GM21381 (cell line): ENCODE data around the gene NHSL2.
"Not testable (repeated sequence)": the region's sequence is repeated elsewhere in the genome, so short reads cannot be mapped to it uniquely, and the experiment has no call there.

Source experiments
- ATAC-seq: cut with Tn5 transposase; IDR thresholded peaks from one replicate; pipeline ENCODE4 v1.9.1; 2021; ENCODE audit warnings: mild to moderate bottlenecking, moderate library complexity; ENCODE audit not compliant: unreplicated experiment

The NHSL2 gene

DNA sequence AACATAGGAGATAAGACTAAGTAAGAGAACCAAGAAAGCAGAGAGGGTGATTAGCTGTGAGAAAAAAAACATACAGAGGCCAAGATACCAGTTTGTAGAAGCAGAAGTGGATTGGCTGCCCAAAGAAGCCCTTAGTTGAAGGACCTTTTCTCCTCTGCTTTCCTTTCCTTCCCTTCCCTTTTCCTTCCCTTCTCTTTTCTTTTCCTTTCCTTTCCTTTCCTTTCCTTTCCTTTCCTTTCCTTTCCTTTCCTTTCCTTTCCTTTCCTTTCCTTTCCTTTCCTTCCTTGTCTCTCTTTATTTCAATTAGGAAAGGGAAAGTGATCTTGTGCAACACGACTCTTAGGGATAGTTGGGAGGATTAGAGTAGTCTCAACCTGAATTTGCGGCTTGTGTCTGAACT lies 128.2 kb downstream of the NHSL2 start:
- ATAC-seq: no peak

DNA sequence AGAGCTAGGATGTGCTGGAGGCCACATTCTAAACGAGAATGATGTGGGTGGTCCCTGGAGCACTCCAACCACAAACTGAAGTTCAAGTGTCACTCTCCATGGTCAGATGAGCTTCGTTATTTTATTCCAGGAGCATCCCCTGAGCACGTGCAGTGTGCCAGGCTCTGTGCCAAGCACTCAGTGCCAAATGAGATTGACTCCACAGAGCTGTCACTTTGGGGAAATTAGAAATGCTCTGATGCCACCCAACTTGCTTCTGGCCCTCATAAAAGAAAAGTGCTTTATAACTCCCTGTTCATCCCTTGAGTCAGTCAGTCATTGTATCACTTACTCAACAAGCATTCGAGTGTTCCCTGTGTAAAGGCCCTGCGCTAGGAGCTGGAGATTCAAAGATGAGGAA lies 129.9 kb downstream of the NHSL2 start:
- no peak for ATAC-seq

DNA sequence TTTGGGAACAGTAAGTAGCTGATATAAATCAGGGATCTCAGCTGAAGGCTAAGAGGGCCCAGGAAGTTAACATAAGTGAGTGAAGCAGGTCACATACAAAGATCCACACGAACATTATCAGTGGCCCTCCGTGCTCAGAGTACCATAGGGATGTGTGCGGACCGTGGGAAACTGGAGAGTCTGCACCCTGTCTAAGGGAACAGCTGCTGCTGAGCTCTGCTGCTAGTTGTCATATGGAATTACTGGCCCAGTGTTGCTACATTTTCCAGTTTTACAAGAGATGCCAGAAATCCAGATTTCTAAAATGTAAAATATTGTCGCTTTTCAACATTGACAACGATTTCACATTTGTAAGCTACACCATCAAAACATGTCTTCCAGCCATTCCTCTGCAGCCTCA lies 130.5 kb downstream of the NHSL2 start:
- ATAC-seq: no peak

DNA sequence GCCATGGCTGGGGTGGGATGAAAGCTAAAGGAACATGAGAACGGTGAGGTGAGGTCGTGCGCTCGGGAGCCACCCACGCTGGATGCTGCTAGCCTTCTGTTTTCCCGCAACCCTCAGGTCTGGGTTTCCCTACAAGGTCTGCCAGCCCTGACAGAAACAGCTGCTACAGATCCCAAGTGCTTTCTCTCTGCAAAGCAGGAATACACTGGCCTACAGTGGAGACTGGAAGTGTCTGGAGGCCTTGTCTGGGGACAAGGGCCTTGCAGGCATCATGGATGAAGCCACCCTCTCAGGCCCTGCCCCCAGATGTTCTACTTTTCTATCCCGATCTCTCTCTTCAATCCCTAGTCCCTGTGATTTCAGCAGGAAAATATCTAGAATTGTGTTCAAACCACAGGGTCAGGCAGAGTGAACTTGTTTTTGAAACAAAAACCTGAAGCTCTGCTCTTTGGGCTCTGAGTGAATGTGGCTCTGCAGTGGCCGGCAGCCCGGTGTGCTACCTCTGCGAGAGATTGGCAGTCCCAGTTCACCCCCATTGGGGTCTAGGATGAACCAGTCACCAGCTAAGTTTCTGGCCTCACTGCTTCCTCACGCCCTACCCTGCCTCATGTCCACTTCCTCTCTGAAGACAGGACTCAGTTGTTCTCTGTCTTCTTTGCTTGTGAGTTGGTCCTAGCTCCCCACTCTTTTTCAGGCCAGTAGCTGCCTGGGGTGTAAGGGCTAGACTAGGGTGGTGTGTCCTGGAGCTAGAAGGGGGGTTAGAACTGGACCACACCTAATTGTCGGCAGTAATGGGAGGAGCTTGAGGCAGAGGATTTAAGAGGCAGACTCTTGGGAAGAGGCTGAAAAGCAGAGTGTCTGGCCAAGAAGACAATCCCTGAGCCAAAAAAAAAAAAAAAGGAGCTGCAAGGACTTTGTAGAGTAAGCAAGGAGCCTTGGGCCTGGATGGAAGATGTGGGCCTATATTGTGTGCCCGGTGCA lies 131.5 kb downstream of the NHSL2 start:
- ATAC-seq: no peak

DNA sequence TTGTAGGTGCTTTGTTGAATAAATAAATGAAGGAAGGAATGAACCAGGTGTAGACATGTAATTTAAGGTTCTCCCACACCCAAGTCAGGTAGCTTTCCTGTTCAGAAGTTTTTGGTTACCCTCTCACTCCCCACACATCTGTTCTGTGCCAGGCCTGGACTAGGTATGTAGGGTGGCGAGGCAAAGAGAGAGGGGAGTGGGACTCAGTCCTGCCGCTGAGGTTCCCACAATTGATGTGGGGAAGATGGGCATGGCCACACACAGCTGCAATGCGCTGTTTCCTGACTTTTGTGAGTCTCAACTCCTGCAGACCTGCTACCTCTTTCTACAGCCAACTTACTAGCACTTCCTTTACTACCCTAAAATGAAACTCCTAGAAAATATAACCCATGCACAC lies 132.2 kb downstream of the NHSL2 start:
- ATAC-seq: no peak

DNA sequence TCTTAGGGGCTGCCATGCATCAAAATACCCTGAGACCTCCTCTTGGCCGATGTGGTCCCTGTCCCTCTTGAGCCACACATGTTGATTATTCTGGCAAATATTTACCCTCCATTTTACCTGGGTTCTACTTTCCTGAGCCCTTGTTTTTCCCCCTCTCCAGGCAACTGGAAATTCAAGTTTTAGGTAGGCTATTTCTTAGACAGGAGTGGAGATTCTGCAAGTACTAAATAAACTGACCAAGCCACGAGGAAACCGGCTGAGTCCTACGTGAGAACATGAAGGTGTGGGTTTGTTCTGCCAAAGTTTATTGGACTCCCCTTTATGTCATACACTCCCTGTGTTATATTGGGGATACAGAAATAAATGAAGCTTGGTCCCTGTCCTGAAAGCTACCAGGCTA lies 133.0 kb downstream of the NHSL2 start:
- no peak for ATAC-seq

DNA sequence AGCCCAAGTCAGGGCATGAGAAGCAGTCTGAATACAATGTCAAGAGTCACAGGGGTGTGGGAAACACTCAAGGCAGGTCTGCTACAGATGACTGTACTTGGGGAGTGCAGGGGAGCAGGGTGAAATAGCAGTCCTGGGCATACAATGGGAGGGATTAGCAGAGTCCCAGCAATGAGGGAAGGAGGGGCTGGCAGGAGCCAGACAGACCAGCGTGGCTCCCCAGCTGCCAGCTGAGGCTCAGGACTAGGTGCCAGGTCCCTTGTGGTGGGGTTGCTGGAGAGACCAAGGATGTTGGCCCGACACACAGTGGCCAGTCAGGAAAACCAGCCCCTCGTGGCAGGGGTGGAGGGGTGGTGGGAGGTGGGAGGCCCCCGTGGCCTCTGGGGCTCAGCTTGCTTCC lies 134.5 kb downstream of the NHSL2 start:
- ATAC-seq: no peak

DNA sequence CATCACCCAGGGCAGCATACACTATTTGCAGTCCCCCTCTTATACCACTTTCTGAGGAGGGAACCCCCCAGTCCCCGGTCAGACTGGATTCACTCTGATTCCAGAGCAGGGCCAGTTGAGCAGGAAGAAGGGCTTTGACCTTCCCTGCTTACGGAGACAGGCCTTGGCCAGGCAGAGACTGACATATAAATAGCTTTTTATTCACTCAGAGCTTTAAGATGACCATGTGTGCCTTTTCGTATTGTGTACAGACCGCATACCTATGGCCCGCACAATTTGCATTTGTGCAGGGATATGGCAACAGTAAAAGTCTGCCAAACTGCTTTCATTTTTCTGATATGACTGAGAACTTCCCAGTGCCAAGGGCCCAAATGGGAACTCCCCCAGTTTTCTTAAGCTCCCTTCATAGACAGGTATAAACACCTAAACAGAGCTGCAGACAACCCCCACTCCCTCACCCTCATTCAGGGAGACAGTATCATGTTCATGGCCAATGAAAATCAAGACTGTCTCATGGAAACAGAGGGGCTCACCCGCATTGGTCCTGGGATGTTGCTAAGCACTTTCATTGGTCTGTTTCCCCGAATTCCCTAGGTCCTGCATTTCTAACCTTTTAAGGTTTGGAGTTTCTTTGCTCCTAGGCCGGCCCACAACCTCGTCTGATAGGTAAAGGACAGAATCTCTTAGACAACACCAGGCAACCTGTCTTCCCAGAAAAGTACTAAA lies 135.1 kb downstream of the NHSL2 start:
- no peak for ATAC-seq

DNA sequence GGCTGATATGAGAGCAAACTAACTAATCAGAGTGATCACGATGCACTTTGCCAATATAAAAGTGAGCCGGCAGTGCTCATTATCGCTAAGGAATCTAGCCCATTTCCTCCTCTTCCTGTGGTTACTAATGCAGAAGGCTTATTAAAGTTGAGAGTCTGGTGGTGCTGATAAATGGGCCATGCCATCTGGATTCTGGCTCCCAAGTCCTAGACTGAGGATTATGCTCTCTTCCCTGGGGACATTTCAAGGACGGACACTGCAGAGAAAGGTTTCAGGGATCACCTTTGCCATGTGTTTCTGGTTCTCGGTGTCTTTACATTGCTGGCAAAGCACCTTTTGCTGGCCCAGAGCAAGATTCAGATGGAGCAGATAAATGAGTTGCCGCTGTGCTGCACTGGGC lies 135.8 kb downstream of the NHSL2 start:
- ATAC-seq: no peak

DNA sequence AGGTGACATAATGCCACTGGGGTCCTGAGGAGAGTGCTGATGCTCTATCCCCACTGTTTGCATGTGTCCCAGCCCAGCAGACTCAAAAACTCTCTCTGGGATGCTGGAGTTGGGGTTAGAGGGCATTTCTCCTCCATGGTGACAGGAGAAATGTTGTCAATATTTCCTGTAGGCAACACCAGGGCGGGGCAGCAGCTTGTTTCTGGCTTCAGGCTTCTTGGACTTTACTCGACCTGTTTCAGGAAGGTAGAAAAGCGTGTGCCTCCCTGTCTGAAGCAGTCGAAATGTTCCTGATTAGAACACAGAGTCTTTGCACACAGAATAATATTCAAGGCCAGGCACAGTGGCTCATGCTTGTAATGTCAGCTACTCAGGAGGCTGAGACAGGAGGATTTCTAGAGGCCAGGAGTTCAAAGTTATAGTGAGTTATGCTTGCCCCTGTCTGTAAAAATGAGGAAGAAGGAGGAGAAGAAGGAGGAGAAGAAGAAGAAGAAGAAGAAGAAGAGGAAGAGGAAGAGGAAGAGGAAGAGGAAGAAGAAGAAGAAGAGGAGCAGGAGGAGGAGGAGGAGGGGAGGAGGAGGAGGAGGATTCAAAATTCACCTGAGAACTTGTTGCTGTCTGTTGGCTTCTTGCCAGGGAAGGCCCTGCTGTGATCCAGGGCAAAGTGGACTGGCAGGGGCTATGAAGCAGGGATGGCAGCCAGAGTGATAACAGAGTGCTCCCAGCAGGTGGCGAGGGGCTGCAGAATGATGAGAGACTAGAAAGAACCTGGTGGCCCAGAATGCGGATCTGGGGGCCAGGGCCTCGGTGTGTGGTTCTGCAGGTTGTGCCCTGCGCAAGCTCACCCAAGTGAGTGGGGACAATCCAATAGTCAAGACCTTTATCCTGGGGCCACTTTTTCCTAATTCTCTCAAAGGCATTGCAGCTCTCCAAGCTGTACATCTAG lies 138.1 kb downstream of the NHSL2 start:
- ATAC-seq: no peak

DNA sequence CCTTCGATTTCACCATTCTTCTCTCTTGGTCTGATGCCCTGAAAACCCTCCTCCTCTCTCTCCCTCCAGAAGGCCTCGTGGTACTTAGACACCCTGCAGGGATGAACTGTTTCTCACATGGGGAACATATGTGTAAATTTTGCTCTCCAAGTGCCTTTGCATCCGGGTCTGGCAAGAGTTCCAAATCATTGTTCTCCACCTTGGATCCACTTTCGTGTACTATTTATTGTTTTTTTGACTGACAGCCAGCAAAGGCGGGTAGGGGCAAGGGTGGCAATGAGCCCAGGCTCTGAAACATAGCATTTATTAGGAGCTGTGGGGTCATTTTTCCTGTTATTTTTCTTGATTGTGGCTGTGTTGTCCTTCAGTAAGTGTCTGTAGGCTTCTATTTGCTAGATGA lies 139.4 kb downstream of the NHSL2 start:
- ATAC-seq: no peak

DNA sequence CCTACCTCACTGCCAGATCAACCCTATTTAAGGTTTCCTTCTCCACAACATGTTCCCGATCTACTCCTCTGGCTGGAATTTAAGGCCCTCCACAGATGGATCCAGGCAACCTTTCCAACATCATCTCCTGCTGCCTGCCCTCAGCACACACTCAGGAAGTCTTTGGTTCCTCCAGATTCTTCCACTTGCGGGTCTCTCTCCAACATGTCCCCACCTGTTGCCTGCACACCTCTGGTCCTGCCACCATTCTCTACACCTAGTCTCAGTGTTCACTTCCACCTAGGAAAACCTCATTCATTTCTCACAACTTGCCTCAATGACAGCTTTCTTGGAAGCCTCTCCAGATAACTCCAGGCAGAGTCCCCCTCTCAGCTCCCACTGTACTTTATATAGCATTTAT lies 140.9 kb downstream of the NHSL2 start:
- no peak for ATAC-seq

DNA sequence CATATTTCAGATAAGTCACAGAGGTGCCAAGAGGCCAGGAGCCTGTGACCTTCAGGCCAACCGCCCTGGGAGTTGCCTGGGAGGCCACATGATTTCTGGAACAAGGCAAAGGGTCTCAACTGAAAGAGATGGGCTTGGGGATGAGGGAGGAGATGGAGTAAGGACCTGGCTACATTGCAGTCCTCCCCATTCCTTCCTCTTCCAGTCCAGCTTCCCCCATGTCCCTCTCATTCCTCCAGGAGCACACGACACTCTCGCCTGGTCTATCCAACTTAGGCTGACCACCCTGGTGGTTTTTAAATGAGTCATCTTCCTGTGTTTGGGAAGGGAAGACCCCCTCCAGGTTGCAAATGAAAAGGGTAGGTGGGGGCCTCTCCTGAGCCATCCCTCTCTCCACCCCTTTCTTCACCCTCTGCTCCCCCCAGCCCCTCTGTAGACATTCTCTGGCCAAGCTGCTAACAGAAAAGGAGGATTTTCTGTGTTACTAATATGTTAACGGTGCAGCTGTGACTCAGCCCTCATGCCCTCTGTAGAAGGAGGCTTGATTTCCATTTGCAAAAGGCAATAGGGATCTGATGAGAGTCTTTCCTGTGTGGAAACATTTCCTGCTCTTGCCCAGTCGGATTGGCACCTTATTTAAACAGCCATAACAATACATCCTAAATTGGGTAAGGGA lies 141.9 kb downstream of the NHSL2 start:
- no peak for ATAC-seq

DNA sequence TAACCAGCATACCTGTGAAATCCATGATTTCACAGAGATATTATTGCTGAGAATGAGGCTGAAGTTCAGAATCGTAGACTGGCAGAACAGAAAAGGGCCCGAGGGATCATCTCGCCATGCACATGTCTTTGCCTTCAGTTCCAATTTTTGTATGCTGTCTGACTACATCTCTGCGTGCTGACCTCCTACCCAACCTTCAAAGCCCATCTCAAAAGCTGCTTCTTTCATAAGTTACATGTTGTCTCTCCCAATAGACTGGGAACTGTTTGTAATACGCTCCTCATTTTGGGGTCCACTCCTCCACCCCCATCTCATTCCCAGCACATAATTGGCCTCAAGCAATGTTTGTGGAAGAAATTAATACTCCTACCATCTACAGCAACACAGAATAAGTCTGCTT lies 142.9 kb downstream of the NHSL2 start:
- ATAC-seq: no peak

DNA sequence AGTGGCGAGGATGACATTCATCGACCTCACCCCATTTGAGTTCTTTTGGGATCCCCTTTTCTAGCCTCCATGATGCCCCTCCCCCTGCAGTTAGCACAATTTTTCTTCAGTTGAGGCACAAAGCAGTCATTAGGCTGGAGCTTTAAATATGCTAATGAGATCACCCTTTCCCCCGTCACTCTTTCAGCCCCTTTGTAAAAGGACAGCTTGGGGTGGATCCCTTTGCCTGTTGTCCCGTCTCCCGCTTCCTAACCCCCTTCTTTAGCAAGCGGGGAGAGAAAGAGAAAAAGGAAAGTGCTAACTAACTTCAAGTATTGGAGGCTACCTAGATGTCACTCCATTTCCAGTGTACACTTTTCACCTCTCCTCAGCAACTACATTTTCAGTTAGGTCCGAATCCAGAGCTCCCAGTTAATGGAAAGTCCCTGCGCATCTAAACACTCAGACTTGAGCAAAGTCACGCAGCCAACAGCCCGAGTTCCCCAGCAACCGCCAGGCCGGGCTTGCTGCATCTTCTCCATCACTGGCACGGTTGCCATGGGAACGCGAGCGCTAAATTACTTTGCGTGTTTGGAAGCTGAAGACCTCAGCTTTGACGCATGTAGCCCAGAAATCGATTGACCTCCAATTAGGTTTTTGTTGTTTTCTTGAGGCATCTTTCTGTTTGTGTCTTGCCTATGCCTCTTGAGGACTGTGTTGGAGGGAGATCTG lies 144.3 kb downstream of the NHSL2 start:
- ATAC-seq: no peak

DNA sequence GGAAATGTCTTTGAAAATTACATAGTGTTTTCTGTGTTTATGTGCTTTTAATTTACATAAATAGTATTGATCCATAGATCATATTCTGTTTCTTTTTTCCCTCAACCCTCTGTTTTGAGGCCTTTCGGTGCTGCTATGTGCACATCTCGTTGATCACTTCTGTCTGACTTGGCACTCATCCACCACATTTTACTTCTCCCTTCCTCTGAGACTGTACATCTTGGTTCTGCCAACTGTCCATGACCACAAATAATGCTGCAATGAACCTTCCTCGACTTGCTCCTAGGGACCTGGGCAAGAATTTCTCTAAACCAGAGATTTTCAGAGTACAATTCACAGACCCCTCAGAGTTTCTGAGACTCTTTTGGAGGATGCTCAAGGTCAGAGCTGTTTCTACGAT lies 146.7 kb downstream of the NHSL2 start:
- ATAC-seq: no peak

DNA sequence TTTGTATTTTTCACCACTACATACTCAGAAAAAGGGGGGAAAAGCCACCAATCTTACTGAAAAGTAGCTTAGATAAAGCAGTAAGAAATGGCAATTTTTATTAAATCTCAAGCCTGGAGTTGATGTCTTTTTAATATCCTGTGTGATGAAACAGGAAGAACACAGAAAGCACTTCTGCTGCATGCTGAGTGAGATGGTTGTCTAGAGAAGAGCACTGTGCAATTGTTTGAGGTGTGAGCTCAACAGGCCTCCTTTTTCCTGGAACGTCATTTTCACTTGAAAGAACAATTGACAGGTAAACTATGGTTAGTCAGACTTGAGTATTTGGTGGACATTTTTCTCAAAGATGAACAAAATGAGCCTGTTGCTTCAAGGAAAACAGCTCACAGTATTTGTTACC lies 147.2 kb downstream of the NHSL2 start:
- no peak for ATAC-seq

DNA sequence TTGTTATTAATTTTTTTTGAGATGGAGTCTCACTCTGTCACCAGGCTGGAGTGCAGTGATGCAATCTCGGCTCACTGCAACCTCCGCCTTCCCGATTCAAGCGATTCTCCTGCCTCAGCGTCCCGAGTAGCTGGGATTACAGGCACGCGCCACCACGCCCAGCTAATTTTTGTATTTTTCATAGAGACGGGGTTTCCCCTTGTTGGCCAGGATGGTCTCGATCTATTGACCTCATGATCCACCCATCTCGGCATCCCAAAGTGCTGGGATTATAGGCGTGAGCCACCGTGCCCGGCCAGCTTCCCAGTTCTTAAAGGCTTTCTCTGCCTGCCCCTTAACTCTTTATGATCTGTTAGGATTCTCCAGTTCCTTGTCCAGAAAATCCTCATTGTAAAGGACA lies 147.7 kb downstream of the NHSL2 start:
- not testable (repeated sequence) for ATAC-seq

DNA sequence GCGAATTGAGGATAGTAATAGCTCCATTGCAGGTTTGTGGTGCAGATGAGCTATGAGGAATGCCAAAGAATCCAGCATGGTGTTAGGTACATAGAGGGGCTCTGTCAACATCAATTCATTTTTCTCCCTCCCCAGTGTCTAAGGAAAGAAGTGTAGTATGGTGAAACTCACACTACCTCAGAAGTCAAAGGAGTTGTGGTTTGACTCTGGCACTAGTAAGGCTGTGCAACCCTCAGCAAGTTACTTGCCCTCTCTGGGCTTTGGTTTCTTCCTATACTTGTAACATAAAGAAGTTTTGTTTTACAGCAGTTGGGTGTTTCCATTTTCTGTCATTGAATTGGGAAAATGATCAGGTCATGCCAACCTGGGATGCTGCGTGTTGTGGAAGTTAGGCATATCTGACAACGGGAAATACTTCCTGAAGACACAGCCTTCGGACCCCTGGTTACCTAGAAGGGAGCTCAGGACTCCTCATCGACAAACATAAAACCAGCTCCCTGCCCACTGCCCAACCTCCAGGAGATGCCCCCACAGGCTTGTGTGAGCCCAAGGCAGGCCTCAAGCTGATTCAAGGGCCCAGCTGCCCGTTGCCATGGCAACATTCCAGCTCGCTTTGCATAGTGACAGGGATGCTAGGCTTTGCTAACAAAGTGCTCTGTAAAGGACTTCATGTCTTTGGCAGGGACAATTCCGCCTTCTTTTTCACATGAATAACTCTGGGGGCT lies 149.7 kb downstream of the NHSL2 start:
- no peak for ATAC-seq
